Muscle layer of colon (tissue), 2 donors: ENCODE measurements around the gene OMD.

Experiments used
- H3K27ac ChIP-seq: one replicate; pipeline ENCODE4 v1.7.0; 2013; ENCODE audit warnings: low read depth, mild to moderate bottlenecking, low read length, moderate library complexity
- H3K27me3 ChIP-seq, 2 donors: one replicate each; pipeline ENCODE4 v1.7.0; 2013; ENCODE audit warnings: low read length in 2 of 2, mild to moderate bottlenecking in 2 of 2; ENCODE audit not compliant: insufficient read depth in 2 of 2, control insufficient read depth in 1 of 2
- H3K36me3 ChIP-seq: one replicate; pipeline ENCODE4 v1.7.0; 2013; ENCODE audit warnings: mild to moderate bottlenecking, low read length; ENCODE audit not compliant: insufficient read depth
- H3K4me1 ChIP-seq: one replicate; pipeline ENCODE4 v1.7.0; 2013; ENCODE audit warnings: mild to moderate bottlenecking, low read length; ENCODE audit not compliant: insufficient read depth
- H3K4me3 ChIP-seq, 2 donors: one replicate each; pipeline ENCODE4 v1.7.0; 2013; ENCODE audit warnings: low read length in 2 of 2, low read depth in 1 of 2, mild to moderate bottlenecking in 1 of 2, moderate library complexity in 1 of 2
- H3K9ac ChIP-seq: one replicate; pipeline ENCODE4 v1.7.0; 2013; ENCODE audit warnings: low read length
- H3K9me3 ChIP-seq: one replicate; pipeline ENCODE4 v1.7.0; 2013; ENCODE audit warnings: mild to moderate bottlenecking, low read length
- donor health status: abdominal sarcoma.
- donor health status: Adenocarcinoma of cecum.

Gene OMD

GRCh38 chr9:92424340-92424739 lies at the start of gene OMD:
Gene OMD (minus strand): TSS chr9:92424471. CDS start chr9:92417558, 6,913 bp downstream.
- H3K9me3 ChIP-seq: no peaks in the 10 kb centered on the region
- H3K9ac ChIP-seq: no peak within 1 kb of the TSS
- H3K27me3 ChIP-seq: no peaks in the 10 kb centered on the region
- no peak within 1 kb of the TSS for H3K4me3 ChIP-seq
- peak within 1 kb of the TSS; percentile 2 for H3K27ac ChIP-seq
- peaks cover 7% of the 10 kb centered on the region for H3K4me1 ChIP-seq
- H3K36me3 ChIP-seq: no peaks in the 10 kb centered on the region

- peaks cover 21% of the 10 kb centered on the region for H3K4me1 ChIP-seq
- H3K27ac ChIP-seq: no peak overlapping the region
- peaks cover 11% of the 10 kb centered on the region for H3K36me3 ChIP-seq
- no peaks in the 10 kb centered on the region for H3K9me3 ChIP-seq
- H3K4me3 ChIP-seq: no peak overlapping the region
- no peak overlapping the region for H3K9ac ChIP-seq
- no peaks in the 10 kb centered on the region for H3K27me3 ChIP-seq
Measured at GRCh38 chr9:92468206-92468605, 43.9 kb upstream of the OMD start.

- Histone ChIP-seq H3K36me3 (peaks cover 6% of the 10 kb centered on the region), H3K4me3 (no peak overlapping the region), H3K27ac (no peak overlapping the region), H3K9ac (no peak overlapping the region), H3K27me3 (no peaks in the 10 kb centered on the region), H3K4me1 (peaks cover 23% of the 10 kb centered on the region), H3K9me3 (no peaks in the 10 kb centered on the region)
Measured at GRCh38 chr9:92467511-92467910, 43.2 kb upstream of the OMD start.

GRCh38 chr9:92467041-92467440 lies 42.8 kb upstream of the OMD start:
- H3K27ac ChIP-seq: no peak overlapping the region
- H3K9me3 ChIP-seq: no peaks in the 10 kb centered on the region
- no peak overlapping the region for H3K9ac ChIP-seq
- H3K36me3 ChIP-seq: peaks cover 6% of the 10 kb centered on the region
- no peaks in the 10 kb centered on the region for H3K27me3 ChIP-seq
- no peak overlapping the region for H3K4me3 ChIP-seq
- peaks cover 23% of the 10 kb centered on the region for H3K4me1 ChIP-seq

GRCh38 chr9:92463984-92464383 lies 39.7 kb upstream of the OMD start:
- Histone ChIP-seq H3K4me1 (peaks cover 23% of the 10 kb centered on the region), H3K9ac (no peak overlapping the region), H3K9me3 (no peaks in the 10 kb centered on the region), H3K36me3 (no peaks in the 10 kb centered on the region), H3K4me3 (no peak overlapping the region), H3K27me3 (no peaks in the 10 kb centered on the region), H3K27ac (no peak overlapping the region)

GRCh38 chr9:92463387-92463786 lies 39.1 kb upstream of the OMD start:
- no peak overlapping the region for H3K27ac ChIP-seq

GRCh38 chr9:92457576-92457975 lies 33.3 kb upstream of the OMD start:
- Histone ChIP-seq H3K27me3 (no peaks in the 10 kb centered on the region), H3K9me3 (no peaks in the 10 kb centered on the region), H3K27ac (no peak overlapping the region), H3K9ac (no peak overlapping the region), H3K4me3 (no peak overlapping the region), H3K4me1 (no peaks in the 10 kb centered on the region), H3K36me3 (no peaks in the 10 kb centered on the region)

More at GRCh38 chr9:92463387-92463786, 39.1 kb upstream of the OMD start:
- Histone ChIP-seq H3K9ac (no peak overlapping the region), H3K4me3 (no peak overlapping the region), H3K27me3 (no peaks in the 10 kb centered on the region), H3K36me3 (no peaks in the 10 kb centered on the region), H3K9me3 (no peaks in the 10 kb centered on the region), H3K4me1 (peaks cover 23% of the 10 kb centered on the region)

GRCh38 chr9:92455217-92455616 lies 30.9 kb upstream of the OMD start:
- Histone ChIP-seq H3K4me3 (no peak overlapping the region), H3K36me3 (no peaks in the 10 kb centered on the region), H3K27ac (no peak overlapping the region), H3K4me1 (no peaks in the 10 kb centered on the region), H3K9ac (no peak overlapping the region), H3K9me3 (no peaks in the 10 kb centered on the region), H3K27me3 (no peaks in the 10 kb centered on the region)

GRCh38 chr9:92446536-92446935 lies 22.3 kb upstream of the OMD start:
- Histone ChIP-seq H3K36me3 (no peaks in the 10 kb centered on the region), H3K27me3 (no peaks in the 10 kb centered on the region), H3K9ac (no peak overlapping the region), H3K9me3 (no peaks in the 10 kb centered on the region), H3K4me1 (no peaks in the 10 kb centered on the region), H3K27ac (no peak overlapping the region), H3K4me3 (no peak overlapping the region)

- no peak overlapping the region for H3K27ac ChIP-seq
- no peaks in the 10 kb centered on the region for H3K9me3 ChIP-seq
- H3K4me1 ChIP-seq: no peaks in the 10 kb centered on the region
- H3K9ac ChIP-seq: no peak overlapping the region
- H3K4me3 ChIP-seq: no peak overlapping the region
- H3K36me3 ChIP-seq: no peaks in the 10 kb centered on the region
- H3K27me3 ChIP-seq: no peaks in the 10 kb centered on the region
Measured at GRCh38 chr9:92444841-92445240, 20.6 kb upstream of the OMD start.

- H3K9me3 ChIP-seq: no peaks in the 10 kb centered on the region
- H3K27me3 ChIP-seq: no peaks in the 10 kb centered on the region
- no peak overlapping the region for H3K9ac ChIP-seq
- H3K4me1 ChIP-seq: no peaks in the 10 kb centered on the region
- H3K27ac ChIP-seq: no peak overlapping the region
- H3K36me3 ChIP-seq: no peaks in the 10 kb centered on the region
- no peak overlapping the region for H3K4me3 ChIP-seq
Measured at GRCh38 chr9:92440751-92441046, 16.4 kb upstream of the OMD start.

- H3K9me3 ChIP-seq: no peaks in the 10 kb centered on the region
- no peaks in the 10 kb centered on the region for H3K4me1 ChIP-seq
- H3K9ac ChIP-seq: no peak overlapping the region
- no peaks in the 10 kb centered on the region for H3K36me3 ChIP-seq
- H3K27ac ChIP-seq: no peak overlapping the region
- no peak overlapping the region for H3K4me3 ChIP-seq
- H3K27me3 ChIP-seq: no peaks in the 10 kb centered on the region
Measured at GRCh38 chr9:92439921-92440750, 15.9 kb upstream of the OMD start.
